ENCODE results near the gene VTI1A.

VTI1A gene

GRCh38 chr10:112531421-112531820 lies 84.4 kb downstream of the VTI1A start:
- TF ChIP-seq CTCF (IDR thresholded peaks at IDR 0.05; ENCODE audit: low read length) (no peak), EZH2phosphoT487 (IDR thresholded peaks at IDR 0.05; ENCODE audit: low read length) (no peak), EZH2 (optimal IDR thresholded peaks at IDR 0.05; ENCODE audit: low read depth, low read length) (no peak)
- H3K79me2 ChIP-seq (ENCODE audit: low read length), result no peaks in the 10 kb centered on the region
- no peaks in the 10 kb centered on the region for H3K9me3 ChIP-seq (replicated peaks; ENCODE audit: insufficient read depth, low read length)
- H4K20me1 ChIP-seq (ENCODE audit: insufficient read depth, low read length), result no peaks in the 10 kb centered on the region
- H3F3A ChIP-seq (ENCODE audit: insufficient read depth, low read length), result peaks cover 10% of the 10 kb centered on the region
- H3K4me1 ChIP-seq (ENCODE audit: low read length), result peaks cover 30% of the 10 kb centered on the region
- no peak overlapping the region for H3K4me3 ChIP-seq (ENCODE audit: low read length)
- H3K9ac ChIP-seq (ENCODE audit: low read length), result no peak overlapping the region
- H3K27me3 ChIP-seq (replicated peaks; ENCODE audit: insufficient read depth, low read length), result no peaks in the 10 kb centered on the region
- no peaks in the 10 kb centered on the region for H3K9me2 ChIP-seq (replicated peaks; ENCODE audit: insufficient read depth, low read length)
- no peak overlapping the region for H2AFZ ChIP-seq (ENCODE audit: low read length)
- peak overlapping the region; percentile 65; the same call in 1 of the 2 replicates for H3K4me2 ChIP-seq (ENCODE audit: low read depth, low read length)
- no peak overlapping the region for H3K27ac ChIP-seq (ENCODE audit: low read length)
- no peaks in the 10 kb centered on the region for H3K36me3 ChIP-seq (replicated peaks; ENCODE audit: insufficient read depth, low read length)
- DNase-seq, result no peak

- no peak overlapping the region for H3K4me3 ChIP-seq (ENCODE audit: low read length)
- no peak overlapping the region for H2AFZ ChIP-seq (ENCODE audit: low read length)
- DNase-seq, result peak; percentile 86
- H3K9me3 ChIP-seq (replicated peaks; ENCODE audit: insufficient read depth, low read length), result no peaks in the 10 kb centered on the region
- H3F3A ChIP-seq (ENCODE audit: insufficient read depth, low read length), result peaks cover 10% of the 10 kb centered on the region
- no peaks in the 10 kb centered on the region for H3K36me3 ChIP-seq (replicated peaks; ENCODE audit: insufficient read depth, low read length)
- no peaks in the 10 kb centered on the region for H4K20me1 ChIP-seq (ENCODE audit: insufficient read depth, low read length)
- TF ChIP-seq EZH2 (optimal IDR thresholded peaks at IDR 0.05; ENCODE audit: low read depth, low read length), result no peak
- TF ChIP-seq EZH2phosphoT487 (IDR thresholded peaks at IDR 0.05; ENCODE audit: low read length), result no peak
- TF ChIP-seq CTCF (IDR thresholded peaks at IDR 0.05; ENCODE audit: low read length), result no peak
- peak overlapping the region; percentile 65 for H3K4me2 ChIP-seq (ENCODE audit: low read depth, low read length)
- H3K9me2 ChIP-seq (replicated peaks; ENCODE audit: insufficient read depth, low read length), result no peaks in the 10 kb centered on the region
- no peaks in the 10 kb centered on the region for H3K27me3 ChIP-seq (replicated peaks; ENCODE audit: insufficient read depth, low read length)
- H3K9ac ChIP-seq (ENCODE audit: low read length), result no peak overlapping the region
- H3K27ac ChIP-seq (ENCODE audit: low read length), result no peak overlapping the region
- H3K79me2 ChIP-seq (ENCODE audit: low read length), result no peaks in the 10 kb centered on the region
- peaks cover 30% of the 10 kb centered on the region for H3K4me1 ChIP-seq (ENCODE audit: low read length)
Observed at GRCh38 chr10:112532189-112532588, 85.2 kb downstream of the VTI1A start.

- no peak overlapping the region for H3K27ac ChIP-seq (ENCODE audit: low read length)
- H2AFZ ChIP-seq (ENCODE audit: low read length), result no peak overlapping the region
- no peak overlapping the region for H3K9ac ChIP-seq (ENCODE audit: low read length)
- no peak for DNase-seq
- peaks cover 10% of the 10 kb centered on the region for H3F3A ChIP-seq (ENCODE audit: insufficient read depth, low read length)
- H3K36me3 ChIP-seq (replicated peaks; ENCODE audit: insufficient read depth, low read length), result no peaks in the 10 kb centered on the region
- peaks cover 30% of the 10 kb centered on the region for H3K4me1 ChIP-seq (ENCODE audit: low read length)
- TF ChIP-seq EZH2phosphoT487 (IDR thresholded peaks at IDR 0.05; ENCODE audit: low read length) (no peak), EZH2 (optimal IDR thresholded peaks at IDR 0.05; ENCODE audit: low read depth, low read length) (no peak), CTCF (IDR thresholded peaks at IDR 0.05; ENCODE audit: low read length) (no peak)
- H3K27me3 ChIP-seq (replicated peaks; ENCODE audit: insufficient read depth, low read length), result no peaks in the 10 kb centered on the region
- no peak overlapping the region for H3K4me2 ChIP-seq (ENCODE audit: low read depth, low read length)
- H4K20me1 ChIP-seq (ENCODE audit: insufficient read depth, low read length), result no peaks in the 10 kb centered on the region
- H3K4me3 ChIP-seq (ENCODE audit: low read length), result no peak overlapping the region
- no peaks in the 10 kb centered on the region for H3K9me3 ChIP-seq (replicated peaks; ENCODE audit: insufficient read depth, low read length)
- H3K9me2 ChIP-seq (replicated peaks; ENCODE audit: insufficient read depth, low read length), result no peaks in the 10 kb centered on the region
- no peaks in the 10 kb centered on the region for H3K79me2 ChIP-seq (ENCODE audit: low read length)
Observed at GRCh38 chr10:112532956-112533355, 85.9 kb downstream of the VTI1A start.
